ENCODE data around the gene MREG. TPM values are rescaled to one million over a fixed set of nuclear protein-coding genes. Genes with fewer than 3 reads are reported as not detected.

MREG gene
- total RNA-seq, 1 donor from 2014 or later: 11.9 TPM

GRCh38 chr2:215899141-215900074 is 113.9 kb downstream of the MREG start:
- H3K4me3 Mint-ChIP-seq: no peak overlapping the region
- DNase-seq (ENCODE audit: low spot score in 2 of 2, unreplicated experiment in 2 of 2): no peak

GRCh38 chr2:215898363-215898762 is 115.0 kb downstream of the MREG start:
- DNase-seq (ENCODE audit: low spot score in 2 of 2, unreplicated experiment in 2 of 2): no peak
- H3K4me3 Mint-ChIP-seq: no peak overlapping the region
- peaks cover 5% of the 10 kb centered on the region for H3K9me3 Mint-ChIP-seq
- no peaks in the 10 kb centered on the region for H3K36me3 Mint-ChIP-seq
- no peak for TF ChIP-seq CTCF (IDR thresholded peaks at IDR 0.05; ENCODE audit: unreplicated experiment)
- no peaks in the 10 kb centered on the region for H3K27me3 Mint-ChIP-seq (ENCODE audit: low read depth)
- H3K4me1 Mint-ChIP-seq: peaks cover 4% of the 10 kb centered on the region
- no peak overlapping the region for H3K27ac Mint-ChIP-seq

More at GRCh38 chr2:215899141-215900074, 113.9 kb downstream of the MREG start:
- TF ChIP-seq CTCF (IDR thresholded peaks at IDR 0.05; ENCODE audit: unreplicated experiment): no peak
- H3K36me3 Mint-ChIP-seq: no peaks in the 10 kb centered on the region
- H3K27me3 Mint-ChIP-seq (ENCODE audit: low read depth): no peaks in the 10 kb centered on the region
- H3K27ac Mint-ChIP-seq: no peak overlapping the region
- H3K4me1 Mint-ChIP-seq: peaks cover 4% of the 10 kb centered on the region
- H3K9me3 Mint-ChIP-seq: peaks cover 5% of the 10 kb centered on the region

GRCh38 chr2:215896921-215897320 is 116.4 kb downstream of the MREG start:
- no peak for DNase-seq (ENCODE audit: low spot score in 2 of 2, unreplicated experiment in 2 of 2)
- no peaks in the 10 kb centered on the region for H3K36me3 Mint-ChIP-seq
- H3K4me1 Mint-ChIP-seq: peaks cover 6% of the 10 kb centered on the region
- no peak for TF ChIP-seq CTCF (IDR thresholded peaks at IDR 0.05; ENCODE audit: unreplicated experiment)
- no peak overlapping the region for H3K27ac Mint-ChIP-seq
- H3K4me3 Mint-ChIP-seq: no peak overlapping the region
- H3K9me3 Mint-ChIP-seq: peaks cover 5% of the 10 kb centered on the region
- no peaks in the 10 kb centered on the region for H3K27me3 Mint-ChIP-seq (ENCODE audit: low read depth)

GRCh38 chr2:215895330-215895729 is 118.0 kb downstream of the MREG start:
- Mint-ChIP-seq H3K27ac (no peak overlapping the region), H3K4me1 (peaks cover 11% of the 10 kb centered on the region), H3K9me3 (peaks cover 5% of the 10 kb centered on the region), H3K4me3 (no peak overlapping the region), H3K36me3 (no peaks in the 10 kb centered on the region), H3K27me3 (ENCODE audit: low read depth) (no peaks in the 10 kb centered on the region)
- TF ChIP-seq CTCF (IDR thresholded peaks at IDR 0.05; ENCODE audit: unreplicated experiment): no peak
- DNase-seq (ENCODE audit: low spot score in 2 of 2, unreplicated experiment in 2 of 2): no peak

Other genes starting within 250 kb of the MREG start
- gene PECR, start 68.3 kb upstream of the MREG start, total RNA-seq: 9.3 to 12.2 TPM (median 9.7 TPM) in 3 replicates
- 0.71 to 0.84 TPM (median 0.78 TPM) in 3 replicates for gene TMEM169, start 68.4 kb upstream of the MREG start, total RNA-seq
- 291 to 294 TPM (median 291 TPM) in 3 replicates for gene XRCC5, start 95.8 kb upstream of the MREG start, total RNA-seq

Data from mesothelial cell of epicardium (in vitro differentiated cells).